HG03066 (cell line): Measurements from ENCODE around the gene PGPEP1.
"Not testable (repeated sequence)": the region's sequence is repeated elsewhere in the genome, so short reads cannot be mapped to it uniquely, and the experiment has no call there.

ENCODE experiments used
- ATAC-seq: cut with Tn5 transposase; IDR thresholded peaks from one replicate; pipeline ENCODE4 v1.9.1; 2021; ENCODE audit warnings: low read depth; ENCODE audit not compliant: unreplicated experiment

Gene PGPEP1

GRCh38 chr19:18308051-18308947 lies 32.1 kb upstream of the PGPEP1 start:
- ATAC-seq = no peak

DNA sequence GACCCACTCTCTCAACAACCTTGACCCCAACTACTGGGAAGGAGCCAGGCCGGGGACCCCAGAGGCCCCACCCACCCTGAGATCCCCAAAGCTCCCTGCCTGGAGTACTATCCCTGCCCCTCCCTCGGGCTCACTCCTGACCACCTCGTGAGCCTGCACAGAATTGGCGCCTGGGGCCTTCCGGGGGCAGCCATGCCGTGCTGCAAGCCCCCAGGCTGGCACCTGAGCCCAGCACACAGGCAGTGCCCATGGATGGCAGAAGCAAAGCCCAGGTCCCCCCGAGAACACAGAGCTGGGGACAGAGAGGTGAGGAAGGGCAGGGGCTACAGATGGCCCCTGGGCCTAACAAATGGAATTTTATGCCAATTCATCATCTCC lies 31.5 kb upstream of the PGPEP1 start:
- ATAC-seq = no peak

DNA sequence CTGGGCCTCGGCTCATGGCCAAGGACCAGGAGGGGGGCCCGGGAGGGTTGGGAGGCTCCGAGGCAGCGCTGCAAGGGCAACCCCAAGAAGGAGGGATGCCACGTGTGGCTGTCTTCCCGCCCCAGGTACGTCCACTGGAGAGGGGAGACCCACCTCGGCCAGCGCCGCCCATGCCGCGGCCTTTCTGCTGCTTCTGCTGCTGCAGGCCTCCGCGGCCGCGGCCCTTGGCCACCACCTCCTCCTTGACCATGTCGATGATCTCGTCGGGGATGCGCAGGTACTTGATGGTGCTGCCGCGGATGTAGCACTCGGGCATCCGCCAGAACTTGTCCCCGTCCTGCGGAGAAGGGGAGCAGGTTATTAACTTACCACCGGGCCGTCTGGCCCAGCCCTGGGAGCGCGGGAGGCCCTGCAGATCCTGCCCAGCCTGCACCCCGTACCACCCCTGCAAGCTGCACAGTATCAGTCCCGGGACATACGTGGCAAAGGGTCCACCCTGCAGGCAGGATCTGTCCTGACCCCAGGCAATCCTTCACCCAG lies 30.8 kb upstream of the PGPEP1 start:
- no peak for ATAC-seq

DNA sequence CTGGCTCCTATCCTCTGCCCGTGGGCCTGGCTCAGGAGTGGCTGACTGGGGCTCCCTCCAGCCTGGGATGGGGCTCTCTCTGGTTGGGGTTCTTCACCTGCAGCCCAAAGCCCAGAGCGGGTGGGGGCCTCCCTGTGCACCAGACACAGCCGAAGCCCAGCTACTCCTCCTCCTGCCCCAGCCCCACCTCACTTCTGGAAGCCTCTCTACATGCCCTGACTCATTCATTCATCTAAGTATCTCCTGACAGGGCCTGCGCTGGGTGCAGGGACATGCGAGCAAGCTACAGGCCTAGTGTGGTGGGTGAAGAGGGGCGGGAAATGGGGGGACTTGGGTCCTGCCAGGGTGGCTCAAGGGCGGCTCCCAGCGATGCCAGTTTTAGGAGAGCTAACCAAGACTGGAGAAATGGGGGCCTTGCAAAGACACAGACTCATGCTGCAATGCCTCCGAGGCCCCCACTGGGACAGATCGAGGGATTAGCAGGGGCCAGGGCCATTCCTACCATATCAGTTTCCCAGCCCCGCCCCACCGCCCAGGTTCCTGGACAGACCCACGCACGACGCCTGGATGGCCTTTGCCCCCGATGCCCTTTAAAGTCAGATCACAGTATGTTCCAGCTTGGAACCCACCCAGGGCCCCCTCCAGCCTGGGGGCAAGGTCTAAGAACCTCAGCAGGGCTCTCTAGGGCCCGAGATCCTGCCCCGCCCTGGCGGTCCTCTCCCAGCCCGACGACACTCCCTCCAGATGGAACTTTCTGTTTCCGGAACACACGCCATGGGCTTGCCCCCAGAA lies 30.1 kb upstream of the PGPEP1 start:
- ATAC-seq = no peak

DNA sequence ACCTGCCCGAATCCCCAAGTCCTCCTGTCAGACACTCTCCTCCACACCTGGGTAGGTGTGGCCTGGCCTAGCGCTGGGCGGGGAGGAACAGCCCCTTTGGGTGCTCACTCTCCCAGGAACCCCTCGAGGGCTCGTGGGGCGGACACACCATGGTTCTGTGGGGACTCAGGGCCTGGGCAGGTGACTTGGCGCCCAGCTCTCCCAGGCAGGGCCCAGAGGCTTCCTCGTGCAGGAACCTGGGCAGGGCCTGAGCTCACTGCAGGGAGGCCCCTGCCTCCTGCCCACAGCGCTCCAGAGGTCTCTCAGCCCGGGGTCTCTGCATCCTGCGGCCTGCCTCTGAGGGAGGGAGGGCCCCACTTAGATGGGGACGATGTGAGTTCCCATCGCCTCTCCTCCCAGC lies 29.4 kb upstream of the PGPEP1 start:
- no peak for ATAC-seq

GRCh38 chr19:18311502-18312091 lies 28.8 kb upstream of the PGPEP1 start:
- no peak for ATAC-seq

DNA sequence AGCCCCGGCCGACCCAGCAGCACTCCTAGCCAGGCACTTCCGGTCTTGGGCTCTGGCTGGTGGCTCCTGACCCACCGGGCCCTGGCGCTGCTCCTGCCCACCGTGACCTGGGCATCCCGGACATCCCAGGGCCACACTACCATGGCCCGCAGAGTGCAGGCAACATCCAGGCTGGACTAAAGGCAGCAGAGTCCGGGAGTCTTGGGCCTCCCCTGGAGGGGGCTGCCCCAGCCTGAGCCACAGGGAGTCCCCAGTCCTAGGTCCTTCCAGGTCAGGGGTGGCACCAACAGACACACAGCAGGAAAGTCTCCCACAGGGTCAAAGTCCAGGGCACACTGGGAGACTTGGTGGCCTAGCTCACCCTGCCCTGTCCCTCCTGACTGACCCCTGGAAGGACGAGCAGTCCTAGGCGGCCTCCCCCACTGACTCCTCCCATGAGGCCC lies 28.3 kb upstream of the PGPEP1 start:
- no peak for ATAC-seq

DNA sequence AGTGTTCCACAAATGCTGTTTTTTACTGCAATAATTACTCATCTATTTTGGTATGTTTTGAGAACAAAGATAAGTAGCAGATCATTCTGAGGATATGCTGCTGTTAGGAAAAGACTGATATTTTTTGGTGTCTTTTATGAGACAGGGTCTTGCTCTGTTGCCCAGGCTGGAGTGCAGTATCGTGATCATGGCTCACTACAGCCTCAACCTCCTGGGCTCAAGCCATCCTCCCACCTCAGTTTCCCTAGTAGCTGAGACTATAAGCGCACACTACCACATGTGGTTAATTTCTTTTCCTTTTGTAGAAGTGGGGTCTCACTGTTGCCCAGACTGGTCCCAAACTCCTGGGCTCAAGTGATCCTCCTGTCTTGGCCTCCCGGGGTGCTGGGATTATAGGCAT lies 27.0 kb upstream of the PGPEP1 start:
- no peak for ATAC-seq

GRCh38 chr19:18317961-18318800 lies 22.2 kb upstream of the PGPEP1 start:
- ATAC-seq = no peak

- no peak for ATAC-seq
Measured at GRCh38 chr19:18319591-18320135, 20.7 kb upstream of the PGPEP1 start.

DNA sequence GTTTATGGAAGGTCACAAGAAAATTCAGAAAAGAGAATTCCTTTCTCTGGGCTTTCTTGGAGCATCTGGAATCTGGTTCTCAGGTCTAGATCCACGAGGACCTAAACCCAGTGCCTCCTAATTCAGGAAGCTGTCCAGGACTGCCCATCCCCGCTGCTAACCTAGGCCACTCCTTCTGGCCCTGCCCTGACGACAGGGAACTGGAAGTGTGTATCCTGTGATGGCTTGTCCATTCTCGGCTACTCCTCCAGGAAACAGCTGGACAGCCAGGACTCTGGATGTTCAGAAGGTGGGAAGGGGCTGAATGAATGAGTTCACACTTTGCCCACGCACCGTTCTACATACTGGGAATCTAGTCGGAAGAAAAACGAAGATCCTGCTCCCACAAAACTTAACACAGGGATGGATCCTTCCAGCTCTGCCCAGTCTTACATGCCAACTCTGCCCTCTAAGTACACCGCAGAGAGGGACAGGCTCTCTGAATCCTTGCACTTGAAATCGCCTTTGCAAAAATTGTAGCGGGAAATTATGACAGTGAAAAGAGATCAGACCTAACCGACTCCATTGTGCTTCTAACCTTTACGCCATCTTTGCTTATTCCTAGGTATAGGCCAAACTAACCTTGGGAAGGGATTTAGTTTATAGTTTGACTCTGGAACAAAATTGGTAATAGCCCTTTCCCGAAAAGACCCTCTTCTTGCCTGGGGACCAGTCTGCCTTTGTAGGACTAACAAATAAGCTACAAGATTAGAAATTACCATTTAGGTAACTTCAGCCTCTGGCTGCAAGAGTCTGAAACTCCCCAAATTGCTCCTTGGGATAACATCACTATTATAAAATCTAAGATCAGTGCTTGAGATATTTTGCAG lies 19.3 kb upstream of the PGPEP1 start:
- ATAC-seq = no peak

DNA sequence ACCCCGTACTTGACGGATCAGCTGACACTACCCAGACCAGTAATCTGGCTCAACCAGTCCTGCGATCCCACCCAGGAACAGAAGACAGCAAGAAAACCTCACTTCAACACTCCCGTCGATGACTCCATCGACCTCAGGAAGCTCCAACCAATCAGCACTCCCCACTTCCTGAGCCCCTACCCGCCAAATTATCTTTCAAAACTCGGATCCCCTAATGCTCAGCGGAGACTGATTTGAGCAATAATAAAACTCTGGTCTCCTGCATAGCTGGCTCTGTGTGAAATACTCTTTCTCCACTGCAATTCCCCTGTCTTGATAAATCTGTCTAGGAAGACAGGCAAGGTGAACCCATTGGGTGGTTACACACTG lies 18.7 kb upstream of the PGPEP1 start:
- no peak for ATAC-seq

DNA sequence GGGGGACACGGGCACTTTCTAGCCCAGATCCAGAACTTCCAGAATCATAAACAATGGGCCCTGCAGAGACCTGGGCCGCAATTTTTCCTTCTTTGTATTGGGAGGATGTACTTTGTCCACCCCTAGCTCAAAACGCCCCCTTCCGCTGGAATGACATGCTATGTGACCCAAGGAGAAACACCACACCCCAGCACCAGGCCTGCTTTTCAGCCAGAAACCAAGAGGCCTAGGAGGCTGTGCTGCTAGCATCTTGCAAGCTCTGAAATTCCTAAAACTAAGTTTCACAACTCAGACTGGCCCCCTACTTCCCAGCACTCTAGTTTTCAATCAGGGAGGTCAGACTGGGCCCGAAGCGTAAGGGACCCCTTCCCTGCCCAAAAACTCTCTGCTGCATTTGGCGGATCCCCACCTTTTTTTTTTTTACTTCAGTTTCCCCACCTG lies 18.1 kb upstream of the PGPEP1 start:
- ATAC-seq = no peak

DNA sequence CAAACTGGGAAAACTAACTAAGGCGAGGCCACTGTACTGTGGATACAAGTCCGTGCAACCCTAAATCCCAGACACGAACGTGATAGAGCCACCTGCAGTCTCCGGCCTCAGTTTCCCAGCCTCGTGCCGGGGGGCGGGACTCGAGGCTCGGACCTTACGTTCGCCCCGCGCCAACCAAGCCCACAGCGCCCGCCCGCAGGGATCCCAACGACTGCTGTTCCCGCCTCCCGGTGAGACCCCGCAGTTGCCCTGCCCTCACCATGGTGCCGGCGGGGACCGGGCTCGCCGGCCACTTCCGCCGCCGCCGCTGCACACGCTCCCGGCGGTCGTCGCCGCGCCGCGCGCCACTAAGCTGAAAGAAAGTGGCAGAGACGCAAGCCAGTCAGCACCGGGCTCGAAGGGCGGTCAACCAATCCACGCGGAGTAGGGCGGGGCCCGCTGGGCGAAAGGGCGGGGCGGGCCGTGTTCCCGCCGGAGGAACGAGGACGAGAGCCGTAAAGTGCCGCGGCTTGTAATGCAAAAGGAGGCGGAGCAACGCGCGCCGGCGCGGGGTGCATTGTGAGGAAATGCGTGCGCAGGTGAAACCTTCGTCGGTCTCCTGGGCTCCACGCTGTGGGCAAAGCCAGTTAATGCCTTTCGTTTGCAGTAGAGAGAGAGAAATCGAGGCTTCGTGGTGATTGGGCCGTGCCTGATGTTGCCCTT lies 17.5 kb upstream of the PGPEP1 start, which contains the start of gene LSM4:
LSM4 (minus strand) TSS at position 318 of the 702 bp plus-strand sequence; CDS start at position 262, 56 bp downstream.
- peak; percentile 91 for ATAC-seq

GRCh38 chr19:18324373-18324731 lies 16.0 kb upstream of the PGPEP1 start:
- not testable (repeated sequence) for ATAC-seq

GRCh38 chr19:18326772-18327171 lies 13.6 kb upstream of the PGPEP1 start:
- no peak for ATAC-seq

DNA sequence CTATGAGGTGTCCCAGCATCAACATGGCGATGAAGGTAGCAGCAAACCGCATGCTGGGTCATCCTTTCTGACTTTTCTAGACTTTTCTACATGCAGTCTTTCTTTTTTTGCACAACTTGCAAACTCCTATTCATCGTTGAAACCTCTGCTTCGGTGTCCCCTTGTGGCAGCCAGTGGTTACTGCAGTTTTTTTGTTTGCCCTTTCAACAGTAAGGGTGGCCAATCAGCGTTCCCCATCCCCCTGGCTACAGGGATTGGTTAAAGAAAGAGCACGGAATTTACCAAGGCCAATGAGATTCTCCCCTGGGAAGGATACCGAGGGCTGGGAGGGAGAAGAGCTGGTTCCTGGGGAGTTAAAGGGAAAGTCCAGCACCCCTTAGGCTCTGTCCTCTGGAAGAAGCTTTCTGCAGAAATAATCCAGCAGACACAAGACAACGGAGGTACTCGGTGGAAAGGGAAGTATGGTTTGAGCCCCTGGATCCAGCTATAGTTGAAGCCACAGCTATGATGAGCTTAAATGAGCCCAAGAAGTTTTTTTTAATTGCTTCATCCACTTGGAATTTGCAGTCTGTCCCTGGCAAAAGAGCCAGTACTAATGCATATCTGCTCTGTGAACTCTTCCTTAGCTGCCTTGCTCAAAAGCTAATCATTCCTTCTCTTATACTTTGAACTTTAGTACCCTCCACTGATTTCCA lies 11.9 kb upstream of the PGPEP1 start:
- peak; percentile 97 for ATAC-seq

- ATAC-seq = no peak
Measured at GRCh38 chr19:18329035-18329376, 11.4 kb upstream of the PGPEP1 start.
